ENCODE data around the gene MOB3B.

- TF ChIP-seq TAF1 (IDR thresholded peaks at IDR 0.05; ENCODE audit: borderline replicate concordance, low read depth, low read length) (no peak), YY1 (IDR thresholded peaks at IDR 0.05; ENCODE audit: low read depth) (no peak), FOXM1 (IDR thresholded peaks at IDR 0.05; ENCODE audit: low read depth) (no peak), POLR2AphosphoS5 (IDR thresholded peaks at IDR 0.05; ENCODE audit: low read depth, low read length) (no peak; the same call in 1 of the 2 replicates), REST (IDR thresholded peaks at IDR 0.05; ENCODE audit: low read depth, low read length) (no peak), EZH2phosphoT487 (IDR thresholded peaks at IDR 0.05; ENCODE audit: borderline replicate concordance, low read depth) (no peak), RXRA (IDR thresholded peaks at IDR 0.05; ENCODE audit: borderline replicate concordance, low read depth) (no peak)
- TF ChIP-seq, protein P1, sequence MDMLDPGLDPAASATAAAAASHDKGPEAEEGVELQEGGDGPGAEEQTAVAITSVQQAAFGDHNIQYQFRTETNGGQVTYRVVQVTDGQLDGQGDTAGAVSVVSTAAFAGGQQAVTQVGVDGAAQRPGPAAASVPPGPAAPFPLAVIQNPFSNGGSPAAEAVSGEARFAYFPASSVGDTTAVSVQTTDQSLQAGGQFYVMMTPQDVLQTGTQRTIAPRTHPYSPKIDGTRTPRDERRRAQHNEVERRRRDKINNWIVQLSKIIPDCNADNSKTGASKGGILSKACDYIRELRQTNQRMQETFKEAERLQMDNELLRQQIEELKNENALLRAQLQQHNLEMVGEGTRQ (IDR thresholded peaks at IDR 0.05; ENCODE audit: borderline replicate concordance, low read depth, low read length), result no peak
- TF ChIP-seq, protein P2, sequence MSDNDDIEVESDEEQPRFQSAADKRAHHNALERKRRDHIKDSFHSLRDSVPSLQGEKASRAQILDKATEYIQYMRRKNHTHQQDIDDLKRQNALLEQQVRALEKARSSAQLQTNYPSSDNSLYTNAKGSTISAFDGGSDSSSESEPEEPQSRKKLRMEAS (IDR thresholded peaks at IDR 0.05; ENCODE audit: low read depth), result no peak
- TF ChIP-seq, protein P3, sequence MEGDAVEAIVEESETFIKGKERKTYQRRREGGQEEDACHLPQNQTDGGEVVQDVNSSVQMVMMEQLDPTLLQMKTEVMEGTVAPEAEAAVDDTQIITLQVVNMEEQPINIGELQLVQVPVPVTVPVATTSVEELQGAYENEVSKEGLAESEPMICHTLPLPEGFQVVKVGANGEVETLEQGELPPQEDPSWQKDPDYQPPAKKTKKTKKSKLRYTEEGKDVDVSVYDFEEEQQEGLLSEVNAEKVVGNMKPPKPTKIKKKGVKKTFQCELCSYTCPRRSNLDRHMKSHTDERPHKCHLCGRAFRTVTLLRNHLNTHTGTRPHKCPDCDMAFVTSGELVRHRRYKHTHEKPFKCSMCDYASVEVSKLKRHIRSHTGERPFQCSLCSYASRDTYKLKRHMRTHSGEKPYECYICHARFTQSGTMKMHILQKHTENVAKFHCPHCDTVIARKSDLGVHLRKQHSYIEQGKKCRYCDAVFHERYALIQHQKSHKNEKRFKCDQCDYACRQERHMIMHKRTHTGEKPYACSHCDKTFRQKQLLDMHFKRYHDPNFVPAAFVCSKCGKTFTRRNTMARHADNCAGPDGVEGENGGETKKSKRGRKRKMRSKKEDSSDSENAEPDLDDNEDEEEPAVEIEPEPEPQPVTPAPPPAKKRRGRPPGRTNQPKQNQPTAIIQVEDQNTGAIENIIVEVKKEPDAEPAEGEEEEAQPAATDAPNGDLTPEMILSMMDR (IDR thresholded peaks at IDR 0.05), result no peak
Observed at GRCh38 chr9:27384262-27385014, 145.2 kb downstream of the MOB3B start.
